AG04449 (cell line): ENCODE data around the gene RNU1-4.
"Not testable (repeated sequence)": the region's sequence is repeated elsewhere in the genome, so short reads cannot be mapped to it uniquely, and the experiment has no call there.

Source experiments
- CTCF ChIA-PET: fragments of 350-600 bp; formaldehyde crosslinking; extraction: SDS; loops from one replicate; lab custom pipeline; 2021; ENCODE audit warnings: antibody characterized with exemption; lab: Yijun Ruan, JAX
- POLR2A ChIA-PET: fragments of 400-600, 350-600 bp; formaldehyde crosslinking; extraction: SDS; loops from one replicate; lab custom pipeline; 2020; ENCODE audit warnings: antibody characterized with exemption, inconsistent platforms; lab: Yijun Ruan, JAX
- DNase-seq: peaks from one replicate; pipeline ENCODE4 v3.0.0-alpha.2; 2010; ENCODE audit warnings: low read depth, low spot score
- H3K4me3 ChIP-seq: 2 replicates; pipeline ENCODE4 v1.5.1; 2011; ENCODE audit warnings: low read depth, mild to moderate bottlenecking, control low read depth, low read length

Gene RNU1-4

GRCh38 chr1:16747660-16748059 lies 7.3 kb downstream of the RNU1-4 start:
- CTCF ChIA-PET, DNase-seq, H3K4me3 ChIP-seq, POLR2A ChIA-PET: not testable (repeated sequence)

DNA sequence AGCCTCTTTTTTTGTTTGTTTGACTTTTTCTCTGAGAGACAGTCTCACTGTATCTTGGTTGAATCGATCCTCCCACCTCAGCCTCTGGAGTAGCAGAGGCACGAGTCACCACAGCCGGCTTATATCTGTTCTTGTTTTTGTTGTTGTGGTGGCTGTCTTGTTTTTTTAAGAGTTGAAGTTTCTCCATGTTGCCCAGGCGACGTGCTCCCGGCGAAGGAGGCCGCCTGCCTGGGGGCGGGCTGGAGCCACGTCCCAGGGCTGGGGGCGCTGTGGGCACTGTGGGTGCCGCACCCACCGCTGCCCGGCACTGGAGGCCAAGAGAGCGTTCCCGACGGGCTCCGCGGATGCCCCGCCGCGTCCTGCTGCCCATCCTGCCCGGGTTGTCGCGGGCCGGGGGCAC lies 8.4 kb downstream of the RNU1-4 start:
- DNase-seq, POLR2A ChIA-PET, CTCF ChIA-PET, H3K4me3 ChIP-seq: not testable (repeated sequence)

DNA sequence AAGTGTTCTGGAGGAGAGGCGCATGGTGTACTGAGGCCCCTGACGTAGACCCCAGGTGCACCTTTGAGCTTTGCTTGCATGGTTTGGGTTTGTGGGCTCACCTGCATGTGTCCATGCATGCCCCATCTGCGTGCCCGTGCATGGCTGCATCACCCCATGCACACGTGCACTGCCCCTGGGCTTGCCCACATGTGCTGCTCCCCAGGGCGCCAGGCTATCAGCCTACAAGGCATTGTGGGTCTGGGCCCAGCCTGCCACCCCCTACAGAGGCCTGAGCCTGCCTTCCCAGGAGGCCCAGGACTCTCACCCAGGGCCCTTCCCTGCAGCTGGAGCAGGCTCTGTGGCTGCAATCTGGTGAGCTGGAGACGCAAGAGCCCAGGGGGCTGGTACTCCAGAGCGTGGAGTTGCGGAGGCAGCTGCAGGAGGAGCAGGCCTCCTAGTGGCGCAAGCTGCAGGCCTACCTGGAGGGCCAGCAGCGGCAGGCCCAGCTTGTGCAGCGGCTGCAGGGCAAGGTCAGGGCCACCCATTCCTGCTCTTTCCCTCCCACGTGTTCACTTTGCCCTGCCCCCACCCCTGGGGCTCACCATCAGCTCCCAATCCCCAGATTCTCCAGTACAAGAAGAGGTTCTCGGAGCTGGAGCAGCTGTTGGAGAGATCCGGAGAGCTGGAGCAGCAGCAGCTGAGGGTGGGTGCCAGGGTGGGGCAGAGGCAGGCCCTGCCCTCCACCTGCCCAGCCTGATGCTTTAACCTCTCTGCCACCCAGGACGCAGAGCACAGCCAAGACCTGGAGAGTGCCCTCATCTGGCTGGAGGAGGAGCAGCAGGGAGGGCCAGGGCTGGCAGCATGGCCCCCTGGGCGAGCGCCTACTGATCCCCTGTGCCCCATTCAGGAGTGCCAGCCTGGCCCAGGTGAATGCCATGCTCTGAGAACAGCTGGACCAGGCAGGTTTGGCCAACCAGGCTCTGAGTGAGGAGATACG lies 9.9 kb downstream of the RNU1-4 start:
- POLR2A ChIA-PET, H3K4me3 ChIP-seq, CTCF ChIA-PET, DNase-seq: not testable (repeated sequence)

DNA sequence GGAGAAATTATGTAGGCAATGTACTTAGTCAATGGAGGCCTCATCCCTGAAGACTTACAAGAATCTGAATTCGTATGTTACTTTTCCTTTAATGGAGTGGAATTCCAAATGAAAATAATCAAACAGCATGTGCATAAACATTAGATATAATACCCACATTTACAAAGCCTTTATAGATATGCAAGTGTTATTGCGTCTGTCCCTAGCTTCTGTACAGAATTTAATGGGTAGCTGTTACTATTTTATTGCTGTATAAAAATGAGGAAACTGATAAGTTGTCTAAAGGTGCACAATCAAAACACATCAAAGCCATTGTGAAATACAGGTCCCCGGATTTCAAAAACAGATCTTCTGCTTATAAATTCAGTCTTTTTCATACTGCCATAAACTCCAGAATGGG lies 12.5 kb downstream of the RNU1-4 start:
- DNase-seq, H3K4me3 ChIP-seq, CTCF ChIA-PET, POLR2A ChIA-PET: not testable (repeated sequence)

DNA sequence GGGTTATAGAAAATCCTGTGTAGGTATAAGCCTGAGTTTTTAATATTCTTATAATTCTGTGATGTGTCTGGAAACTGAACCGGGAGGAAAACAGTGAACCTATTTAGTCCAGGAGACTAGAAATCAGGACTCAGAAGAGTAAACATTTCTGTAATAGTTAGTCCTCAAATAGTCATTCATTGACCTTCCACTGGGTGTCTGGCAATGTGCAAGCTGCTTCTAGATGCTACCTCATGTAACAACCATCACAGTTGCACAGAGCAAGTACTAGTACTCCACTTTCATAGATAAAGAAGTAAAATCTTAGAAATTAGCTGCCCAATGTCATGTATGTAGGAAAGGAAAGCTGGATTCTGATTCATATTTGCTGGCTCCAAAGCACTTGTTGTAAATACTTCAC lies 15.1 kb downstream of the RNU1-4 start:
- POLR2A ChIA-PET, DNase-seq, H3K4me3 ChIP-seq, CTCF ChIA-PET: not testable (repeated sequence)

DNA sequence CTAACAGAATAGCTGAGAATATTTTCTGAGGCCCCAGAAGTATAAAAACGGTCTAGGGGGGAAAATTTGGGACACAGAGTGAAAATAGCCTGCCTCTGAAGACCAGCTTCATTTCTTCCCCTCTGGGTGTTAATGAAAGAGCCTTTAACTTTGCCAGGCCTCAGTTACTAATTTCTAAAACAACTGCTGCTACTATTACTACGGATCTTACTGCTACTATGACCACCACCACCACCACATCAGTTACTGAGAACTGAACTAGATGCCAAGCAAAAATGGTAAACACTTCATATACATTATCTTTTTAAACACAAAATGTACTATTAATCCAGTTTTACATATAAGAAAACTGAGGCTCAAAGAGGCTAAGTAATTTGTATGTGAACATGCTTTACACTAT lies 15.6 kb downstream of the RNU1-4 start:
- DNase-seq, POLR2A ChIA-PET, CTCF ChIA-PET, H3K4me3 ChIP-seq: not testable (repeated sequence)

DNA sequence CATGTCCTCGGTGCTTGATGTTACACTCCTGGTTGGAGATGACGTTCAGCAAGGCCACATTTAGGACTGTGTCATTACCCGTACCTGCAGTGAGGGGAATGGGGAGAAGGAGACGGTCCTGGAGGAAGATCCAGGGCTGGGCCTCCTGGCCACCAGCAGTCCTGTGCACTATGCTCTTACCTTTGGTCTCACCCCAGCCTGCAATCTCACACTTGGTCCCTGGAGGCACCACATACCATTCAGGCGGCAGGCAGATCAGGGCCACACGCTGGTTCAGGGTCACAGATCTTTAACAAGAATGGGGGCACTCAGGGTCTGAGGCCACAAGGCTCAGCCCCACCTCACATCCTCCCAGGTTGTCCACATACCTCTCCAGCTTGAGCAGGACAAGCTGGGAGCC lies 17.3 kb downstream of the RNU1-4 start:
- H3K4me3 ChIP-seq, CTCF ChIA-PET, POLR2A ChIA-PET, DNase-seq: not testable (repeated sequence)

DNA sequence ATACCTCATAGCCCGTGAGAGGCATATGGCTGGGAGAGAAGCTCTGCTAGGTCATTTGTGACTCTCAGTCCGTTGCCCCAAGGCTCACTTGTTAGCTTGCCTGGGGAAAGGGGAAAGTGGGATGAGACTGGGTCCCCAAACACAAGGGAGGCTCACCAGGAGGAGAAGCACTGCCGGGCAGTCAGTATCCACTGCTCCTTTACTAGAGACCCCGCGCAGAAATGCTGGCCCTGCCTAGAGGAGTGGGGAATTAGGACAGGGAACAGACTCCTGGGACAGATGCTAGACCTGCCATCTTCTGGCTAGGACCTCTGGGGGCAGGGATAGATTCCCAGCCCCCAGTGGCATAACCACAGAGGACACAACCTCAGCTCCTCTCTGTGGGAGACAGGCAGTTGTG lies 17.7 kb downstream of the RNU1-4 start:
- DNase-seq, H3K4me3 ChIP-seq, CTCF ChIA-PET, POLR2A ChIA-PET: not testable (repeated sequence)

DNA sequence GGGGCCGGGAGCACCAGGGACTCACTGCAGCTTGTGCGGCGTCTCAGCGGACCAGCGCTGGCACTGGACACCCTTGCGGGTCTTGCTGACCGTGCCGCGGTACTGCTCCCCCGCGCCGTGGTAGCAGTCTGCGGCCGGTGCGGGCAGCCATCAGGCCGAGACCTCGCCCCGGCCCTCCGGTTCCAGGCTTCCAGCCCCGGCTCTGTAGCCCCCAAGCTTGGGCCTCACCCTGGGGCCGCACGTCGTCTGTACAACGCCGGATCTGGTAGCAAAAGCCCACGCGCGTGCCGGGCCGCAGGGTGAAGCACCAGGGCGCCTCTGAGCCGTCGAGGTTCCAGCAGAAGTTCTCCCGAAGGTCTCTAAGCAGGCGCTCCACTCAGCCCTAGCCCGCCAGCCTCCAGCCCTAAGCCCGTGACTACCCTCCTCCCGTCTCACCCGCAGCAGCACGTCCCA lies 18.8 kb downstream of the RNU1-4 start:
- DNase-seq, POLR2A ChIA-PET, H3K4me3 ChIP-seq, CTCF ChIA-PET: not testable (repeated sequence)

DNA sequence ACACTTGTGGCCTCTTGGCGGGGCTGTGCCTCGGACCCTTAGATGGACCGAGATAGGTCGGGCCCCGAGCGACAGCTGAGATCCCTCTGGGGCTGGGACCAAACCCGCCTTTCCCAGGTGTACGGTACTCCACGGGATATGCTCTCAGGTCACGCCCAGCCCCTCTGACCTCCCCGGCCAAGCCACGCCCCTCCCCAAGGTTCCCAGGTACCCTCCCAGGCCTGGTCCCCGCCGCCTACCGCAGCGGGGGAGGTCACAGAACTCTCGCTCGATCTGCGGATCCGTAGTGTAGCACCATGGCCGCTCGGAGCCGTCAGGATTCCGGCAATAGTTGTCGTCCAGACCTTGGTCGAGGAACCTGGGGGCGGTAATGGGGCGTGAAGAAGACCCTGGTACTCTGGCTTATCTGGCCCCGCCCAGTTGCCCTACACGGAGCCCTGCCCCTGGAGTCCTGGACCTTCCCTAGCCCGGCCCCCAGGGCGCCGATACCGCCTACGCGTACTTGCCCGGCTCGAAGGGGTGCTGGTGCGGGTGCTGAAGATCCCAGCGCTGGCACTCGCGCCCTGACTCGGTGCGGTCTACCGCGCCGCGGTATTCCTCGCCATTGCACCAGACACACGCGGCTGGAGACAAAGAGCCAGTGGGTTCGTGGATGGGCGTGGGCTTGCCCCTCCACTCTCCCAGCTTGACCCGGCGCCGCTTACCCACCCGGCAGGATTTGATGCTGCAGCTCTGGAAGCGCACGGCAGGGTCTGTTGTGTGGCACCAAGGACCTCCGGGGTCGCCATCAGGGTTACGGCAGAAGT lies 19.5 kb downstream of the RNU1-4 start:
- CTCF ChIA-PET, POLR2A ChIA-PET, DNase-seq, H3K4me3 ChIP-seq: not testable (repeated sequence)

DNA sequence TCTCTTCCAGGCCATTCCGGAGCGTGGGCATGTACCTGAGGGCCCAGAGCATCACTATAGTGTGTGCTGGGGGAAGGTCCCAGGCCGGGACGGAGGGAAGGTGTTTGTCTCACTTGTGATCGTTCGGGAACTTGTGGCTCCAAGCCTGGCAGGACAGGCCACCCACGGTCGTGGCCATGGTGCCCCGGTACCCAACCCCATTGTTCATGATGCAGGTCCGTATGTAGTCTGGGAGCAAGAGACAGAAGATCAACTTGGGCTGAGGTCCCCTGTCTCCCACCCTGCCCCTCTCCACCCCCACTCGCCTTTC lies 20.1 kb downstream of the RNU1-4 start:
- CTCF ChIA-PET, DNase-seq, H3K4me3 ChIP-seq, POLR2A ChIA-PET: not testable (repeated sequence)

- CTCF ChIA-PET, H3K4me3 ChIP-seq, DNase-seq, POLR2A ChIA-PET: not testable (repeated sequence)
Observed at GRCh38 chr1:16760801-16761200, 20.5 kb downstream of the RNU1-4 start.

- H3K4me3 ChIP-seq, POLR2A ChIA-PET, CTCF ChIA-PET, DNase-seq: not testable (repeated sequence)
Observed at GRCh38 chr1:16764248-16764819, 24.0 kb downstream of the RNU1-4 start.

DNA sequence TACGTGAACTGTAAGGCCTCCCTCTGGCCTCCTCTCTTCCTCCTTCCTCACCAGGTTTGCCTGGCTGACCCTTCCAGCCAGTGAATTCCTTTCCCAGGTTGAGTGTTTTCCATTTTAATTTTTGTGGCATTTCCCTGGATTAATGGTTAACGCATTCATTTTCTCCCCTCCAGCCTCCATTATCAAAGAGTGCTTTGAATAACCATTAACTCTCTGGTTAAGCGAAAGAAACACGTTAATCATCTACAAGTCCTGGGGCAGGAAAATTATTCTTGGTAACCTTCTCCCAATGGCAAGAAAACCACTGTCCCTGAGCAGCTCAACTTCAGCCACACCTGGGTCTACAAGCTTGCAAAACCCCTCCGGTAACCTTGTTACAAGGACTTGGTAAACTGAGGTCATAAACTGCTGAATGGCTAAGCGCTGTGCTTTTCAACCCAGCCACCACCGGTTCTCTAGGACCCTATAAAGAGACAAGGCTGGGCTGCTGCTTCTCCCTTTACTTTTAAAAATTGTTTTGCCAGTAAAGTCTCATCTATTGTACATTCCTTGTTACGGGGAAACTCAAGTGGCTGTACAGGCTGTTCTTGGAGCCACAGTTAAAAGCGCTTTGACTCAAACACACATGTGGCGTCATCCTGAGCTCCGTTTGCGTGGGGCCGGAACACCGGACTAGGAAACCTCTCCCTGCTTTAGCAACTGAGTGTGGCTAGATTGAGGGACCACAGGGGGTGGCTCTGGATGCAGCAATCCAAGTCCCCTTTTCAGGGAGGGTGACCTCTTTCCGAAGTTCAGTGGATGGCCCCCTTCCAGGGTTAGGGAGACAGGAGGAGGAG lies 24.7 kb downstream of the RNU1-4 start:
- H3K4me3 ChIP-seq, CTCF ChIA-PET, POLR2A ChIA-PET, DNase-seq: not testable (repeated sequence)

DNA sequence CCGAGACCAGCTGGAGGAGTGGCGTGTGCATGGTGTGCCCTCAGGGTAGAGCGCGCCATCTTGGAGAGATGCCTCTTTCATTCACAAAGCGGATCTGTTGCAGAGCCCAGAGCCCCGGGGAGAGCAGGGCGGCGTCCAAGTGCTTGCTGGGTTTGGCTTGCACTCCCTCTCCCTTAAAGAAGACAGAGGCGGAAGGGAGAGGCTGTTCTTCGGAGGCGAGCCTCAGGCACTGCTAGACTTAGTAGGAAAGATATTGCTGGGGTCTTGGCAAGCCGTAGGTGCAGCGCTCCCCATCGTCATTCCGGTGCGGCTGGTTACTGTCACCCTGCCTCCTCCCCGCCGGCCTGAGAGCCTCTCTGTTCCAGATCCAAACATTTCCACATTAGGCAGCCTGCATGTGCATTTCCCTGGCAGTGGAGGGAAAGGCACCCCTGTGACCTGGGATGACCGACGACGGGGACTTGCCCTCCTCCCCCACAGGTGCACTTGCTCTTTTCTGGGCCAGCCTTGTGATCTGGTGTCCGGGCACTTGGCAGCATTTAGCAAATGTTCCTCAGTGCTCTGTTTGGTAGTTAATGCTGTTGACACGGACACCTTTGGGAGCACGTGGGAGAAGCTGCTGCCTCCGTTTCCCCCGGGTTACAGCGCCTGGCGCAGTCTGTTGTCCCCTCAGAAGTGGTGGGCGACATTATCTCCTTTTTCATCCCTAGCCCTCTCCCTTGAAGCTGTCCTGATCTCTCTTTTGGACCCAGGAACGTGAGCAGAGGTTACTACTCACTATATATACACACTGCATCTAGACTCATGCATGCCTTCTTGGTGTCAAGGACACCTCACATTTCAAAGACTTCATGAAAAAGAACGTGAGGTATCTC lies 25.7 kb downstream of the RNU1-4 start:
- H3K4me3 ChIP-seq, DNase-seq, POLR2A ChIA-PET, CTCF ChIA-PET: not testable (repeated sequence)
